Activated CD8-positive, alpha-beta T cell treated with anti-CD3 and anti-CD28 coated beads, Interleukin-2, amount 10 ng/mL, durations not matched to agents 7 days and 5 days (primary cell): Measurements from ENCODE around the gene ZNHIT2. TPM values are rescaled to one million over a fixed set of nuclear protein-coding genes. Genes with fewer than 3 reads are reported as not detected.
"Not testable (repeated sequence)": the region's sequence is repeated elsewhere in the genome, so short reads cannot be mapped to it uniquely, and the experiment has no call there.

Source experiments
- ATAC-seq: fragments of 150-1000 bp; cut with Tn5 transposase; one replicate; pipeline ENCODE4 v1.10.0; 2021; ENCODE audit warnings: moderate library complexity
- CTCF ChIA-PET: fragments of 350-600 bp; sonication (Branson Sonifier 250); formaldehyde crosslinking; loops from one replicate; lab custom pipeline; 2021; ENCODE audit warnings: antibody characterized with exemption; lab: Charles Lee
- POLR2A ChIA-PET: fragments of 350-600 bp; sonication (Branson Sonifier 250); formaldehyde crosslinking; loops from one replicate; lab custom pipeline; 2021; ENCODE audit warnings: antibody characterized with exemption; lab: Charles Lee
- DNase-seq: peaks from one replicate; pipeline ENCODE4 v3.0.0-alpha.2; 2020
- H3K27ac Mint-ChIP-seq: one replicate; pipeline ENCODE4 v1.8.0; 2021; ENCODE audit warnings: mild to moderate bottlenecking, mixed read lengths
- H3K27me3 Mint-ChIP-seq: one replicate; pipeline ENCODE4 v1.8.0; 2021; ENCODE audit warnings: low read depth, mixed read lengths
- H3K36me3 Mint-ChIP-seq: one replicate; pipeline ENCODE4 v1.8.0; 2021; ENCODE audit warnings: low read depth, mixed read lengths
- H3K4me1 Mint-ChIP-seq: one replicate; pipeline ENCODE4 v1.8.0; 2021; ENCODE audit warnings: low read depth, mixed read lengths
- H3K4me3 Mint-ChIP-seq: one replicate; pipeline ENCODE4 v1.8.0; 2021; ENCODE audit warnings: mild to moderate bottlenecking, mixed read lengths
- H3K9me3 Mint-ChIP-seq: one replicate; pipeline ENCODE4 v1.8.0; 2022; ENCODE audit warnings: mixed read lengths; ENCODE audit not compliant: insufficient read depth
- total RNA-seq, 2 experiments: library from RNA; stranded (reverse); gene quantifications; one replicate each; pipeline ENCODE4 v1.2.3, GENCODE V29; 2021

The ZNHIT2 gene
- total RNA-seq, 2 experiments from 2014 or later, result 11.6 to 12.4 TPM

- DNase-seq (no peak), ATAC-seq (no peak)
- Mint-ChIP-seq H3K36me3 (no peaks in the 10 kb centered on the region), H3K27ac (no peak overlapping the region), H3K4me3 (no peak overlapping the region), H3K9me3 (no peaks in the 10 kb centered on the region), H3K27me3 (peaks cover 22% of the 10 kb centered on the region), H3K4me1 (peaks cover 9% of the 10 kb centered on the region)
- CTCF ChIA-PET, result interaction anchor here (0.6 to 1.0 kb wide), 2 partner anchors 52 to 53 kb away, joined by 3 read pairs; no protein-coding TSS in a partner anchor
- POLR2A ChIA-PET, result interaction anchor here (1.2 kb wide), 1 partner anchor 18 kb away, joined by 3 read pairs; no protein-coding TSS in a partner anchor
Measured at GRCh38 chr11:65151331-65151899, 33.9 kb upstream of the ZNHIT2 start.

- POLR2A ChIA-PET, result no interaction called here
- H3K9me3 Mint-ChIP-seq, result no peaks in the 10 kb centered on the region
- peaks cover 23% of the 10 kb centered on the region for H3K27me3 Mint-ChIP-seq
- CTCF ChIA-PET, result interaction anchor here (0.6 kb wide), 1 partner anchor 53 kb away, joined by 3 read pairs; no protein-coding TSS in a partner anchor
- ATAC-seq (peak; percentile 36), DNase-seq (no peak)
- no peak overlapping the region for H3K4me3 Mint-ChIP-seq
- no peaks in the 10 kb centered on the region for H3K36me3 Mint-ChIP-seq
- no peak overlapping the region for H3K27ac Mint-ChIP-seq
- H3K4me1 Mint-ChIP-seq, result peaks cover 9% of the 10 kb centered on the region
Measured at GRCh38 chr11:65150509-65151299, 33.2 kb upstream of the ZNHIT2 start.

- H3K4me1 Mint-ChIP-seq, ATAC-seq, H3K4me3 Mint-ChIP-seq, H3K9me3 Mint-ChIP-seq, POLR2A ChIA-PET, H3K36me3 Mint-ChIP-seq, CTCF ChIA-PET, DNase-seq, H3K27ac Mint-ChIP-seq: not testable (repeated sequence)
- H3K27me3 Mint-ChIP-seq, result peaks cover 28% of the 10 kb centered on the region
Measured at GRCh38 chr11:65150131-65150508, 32.6 kb upstream of the ZNHIT2 start.

GRCh38 chr11:65148657-65149056 is 31.2 kb upstream of the ZNHIT2 start:
- H3K27ac Mint-ChIP-seq, result no peak overlapping the region
- POLR2A ChIA-PET, result interaction anchor here (1.5 to 2.0 kb wide), 2 partner anchors 13 to 23 kb away, joined by 4 to 6 read pairs; no protein-coding TSS in a partner anchor
- no peak overlapping the region for H3K4me3 Mint-ChIP-seq
- CTCF ChIA-PET, result no interaction called here
- DNase-seq, result no peak
- H3K36me3 Mint-ChIP-seq, result no peaks in the 10 kb centered on the region
- peaks cover 31% of the 10 kb centered on the region for H3K27me3 Mint-ChIP-seq
- no peak for ATAC-seq
- no peaks in the 10 kb centered on the region for H3K9me3 Mint-ChIP-seq
- peaks cover 9% of the 10 kb centered on the region for H3K4me1 Mint-ChIP-seq

GRCh38 chr11:65147352-65148075 is 30.0 kb upstream of the ZNHIT2 start:
- DNase-seq, result no peak
- ChIA-PET CTCF (interaction anchor here (1.3 to 1.7 kb wide), 2 partner anchors 12 to 182 kb away, joined by 5 read pairs; no protein-coding TSS in a partner anchor), POLR2A (interaction anchor here (0.9 to 2.0 kb wide), 3 partner anchors 10 to 24 kb away, joined by 3 to 6 read pairs (median 4); no protein-coding TSS in a partner anchor)
- Mint-ChIP-seq H3K4me1 (peaks cover 9% of the 10 kb centered on the region), H3K36me3 (no peaks in the 10 kb centered on the region), H3K4me3 (no peak overlapping the region), H3K27me3 (peaks cover 27% of the 10 kb centered on the region), H3K9me3 (no peaks in the 10 kb centered on the region), H3K27ac (no peak overlapping the region)
- ATAC-seq, result no peak

GRCh38 chr11:65141896-65142494 is 24.5 kb upstream of the ZNHIT2 start:
- DNase-seq (no peak), ATAC-seq (no peak)
- CTCF ChIA-PET, result no interaction called here
- Mint-ChIP-seq H3K9me3 (no peaks in the 10 kb centered on the region), H3K4me1 (no peaks in the 10 kb centered on the region), H3K27ac (no peak overlapping the region), H3K4me3 (no peak overlapping the region), H3K36me3 (no peaks in the 10 kb centered on the region), H3K27me3 (peaks cover 19% of the 10 kb centered on the region)
- POLR2A ChIA-PET, result no interaction called here

- Mint-ChIP-seq H3K36me3 (peaks cover 20% of the 10 kb centered on the region), H3K27ac (no peak overlapping the region), H3K4me3 (peak overlapping the region; percentile 47), H3K9me3 (no peaks in the 10 kb centered on the region), H3K27me3 (peaks cover 5% of the 10 kb centered on the region), H3K4me1 (peaks cover 29% of the 10 kb centered on the region)
- ChIA-PET CTCF (interaction anchor here (1.0 to 2.8 kb wide), 8 partner anchors 11 to 193 kb away, joined by 4 to 19 read pairs (median 7); partner anchors contain the start of genes CAPN1, CDC42EP2, TM7SF2 and ZNHIT2), POLR2A (interaction anchor here (0.6 to 2.3 kb wide), 5 partner anchors 12 to 76 kb away, joined by 3 to 31 read pairs (median 4); partner anchors contain the start of genes CAPN1, FAU and MRPL49)
- DNase-seq (no peak), ATAC-seq (no peak)
Measured at GRCh38 chr11:65136515-65137096, 19.1 kb upstream of the ZNHIT2 start.

- DNase-seq, result no peak
- ChIA-PET CTCF (interaction anchor here (0.7 to 2.8 kb wide), 18 partner anchors 8 to 417 kb away, joined by 3 to 19 read pairs (median 4); partner anchors contain the start of genes CAPN1, CDC42EP2, DPF2 and FAU), POLR2A (interaction anchor here (0.6 to 2.3 kb wide), 23 partner anchors 11 to 362 kb away, joined by 3 to 31 read pairs (median 4); partner anchors contain the start of genes ARL2, CAPN1, FAU and MRPL49)
- peaks cover 28% of the 10 kb centered on the region for H3K36me3 Mint-ChIP-seq
- peak overlapping the region; percentile 99 for H3K4me3 Mint-ChIP-seq
- no peaks in the 10 kb centered on the region for H3K9me3 Mint-ChIP-seq
- no peak for ATAC-seq
- H3K4me1 Mint-ChIP-seq, result peaks cover 29% of the 10 kb centered on the region
- H3K27ac Mint-ChIP-seq, result peak overlapping the region; percentile 100
- H3K27me3 Mint-ChIP-seq, result peaks cover 5% of the 10 kb centered on the region
Measured at GRCh38 chr11:65135633-65136145, 18.2 kb upstream of the ZNHIT2 start.

GRCh38 chr11:65134952-65135632 is 17.6 kb upstream of the ZNHIT2 start:
- Mint-ChIP-seq H3K4me3 (peak overlapping the region; percentile 99), H3K27me3 (peaks cover 2% of the 10 kb centered on the region), H3K9me3 (no peaks in the 10 kb centered on the region), H3K4me1 (peaks cover 29% of the 10 kb centered on the region), H3K36me3 (peaks cover 30% of the 10 kb centered on the region), H3K27ac (peak overlapping the region; percentile 100)
- DNase-seq (peak; percentile 93), ATAC-seq (peak; percentile 89)
- POLR2A ChIA-PET, result interaction anchor here (0.6 to 2.3 kb wide), 25 partner anchors 10 to 362 kb away, joined by 3 to 31 read pairs (median 4); partner anchors contain the start of genes ARL2, CAPN1, FAU and MEN1
- CTCF ChIA-PET, result interaction anchor here (0.7 to 2.8 kb wide), 16 partner anchors 9 to 417 kb away, joined by 3 to 19 read pairs (median 4); partner anchors contain the start of genes CAPN1, CDC42EP2, DPF2 and FAU
